SK-N-SH (cell line): Measurements from ENCODE around the gene CA10. TPM values are rescaled to one million over a fixed set of nuclear protein-coding genes. Genes with fewer than 3 reads are reported as not detected.

Experiments used
- CTCF ChIA-PET: fragments of 300-600, 350-600 bp; formaldehyde crosslinking; extraction: SDS; loops from one replicate; lab custom pipeline; 2021; lab: Yijun Ruan, JAX
- POLR2A ChIA-PET: fragments of 350-600 bp; sonication (Branson Sonifier 250); formaldehyde crosslinking; extraction: SDS; loops from one replicate; lab custom pipeline; 2020; ENCODE audit warnings: antibody characterized with exemption, inconsistent platforms; lab: Yijun Ruan, JAX
- DNase-seq: peaks from one replicate; pipeline ENCODE4 v3.0.0; 2012
- H2AFZ ChIP-seq: fragments of 200-600 bp; sonication (generic); 2 replicates; pipeline ENCODE4 v1.8.1; 2016; ENCODE audit warnings: antibody characterized with exemption, mild to moderate bottlenecking, low read depth
- H3F3A ChIP-seq: fragments of 200-600 bp; sonication (generic); replicated peaks from 2 replicates; pipeline ENCODE3; 2016; ENCODE audit warnings: antibody characterized with exemption, mild to moderate bottlenecking; ENCODE audit not compliant: insufficient read depth
- H3K27ac ChIP-seq, 2 experiments: fragments of 200-500 bp in 1 of 2; fragments of 200-600 bp in 1 of 2; sonication (Bioruptor generic) in 1 of 2; sonication (generic), shearing (Covaris generic) in 1 of 2; 2 replicates each; pipeline versions ENCODE4 v1.5.1 to v1.6.1; 2014 to 2016; ENCODE audit warnings: low read depth in 2 of 2, inconsistent platforms in 1 of 2, low read length in 1 of 2, mild to moderate bottlenecking in 1 of 2, mixed read lengths in 1 of 2
- H3K27me3 ChIP-seq: fragments of 200-600 bp; sonication (generic), shearing (Covaris generic); 2 replicates; pipeline ENCODE4 v1.6.1; 2016; ENCODE audit warnings: mixed run types; ENCODE audit not compliant: insufficient read depth
- H3K36me3 ChIP-seq, 2 experiments: fragments of 200-500 bp in 1 of 2; fragments of 200-600 bp in 1 of 2; sonication (Bioruptor generic) in 1 of 2; sonication (generic) in 1 of 2; replicated peaks in 1 of 2; 2 replicates each; pipeline versions ENCODE3 to v1.5.1; 2014 to 2016; ENCODE audit warnings: low read length in 1 of 2, mild to moderate bottlenecking in 1 of 2; ENCODE audit not compliant: insufficient read depth in 2 of 2, control insufficient read depth in 1 of 2
- H3K4me1 ChIP-seq, 2 experiments: fragments of 200-500 bp in 1 of 2; fragments of 200-600 bp in 1 of 2; sonication (Bioruptor generic) in 1 of 2; sonication (generic), shearing (Covaris generic) in 1 of 2; 2 replicates each; pipeline versions ENCODE4 v1.5.1 to v1.6.1; 2014 to 2016; ENCODE audit warnings: low read depth in 1 of 2, low read length in 1 of 2, mixed run types in 1 of 2; ENCODE audit not compliant: insufficient read depth in 2 of 2, control insufficient read depth in 1 of 2
- H3K4me2 ChIP-seq: fragments of 200-600 bp; sonication (generic), shearing (Covaris generic); 2 replicates; pipeline ENCODE4 v1.6.1; 2017; ENCODE audit warnings: mixed run types
- H3K4me3 ChIP-seq, 2 experiments: fragments of 200-500 bp in 1 of 2; fragments of 200-600 bp in 1 of 2; sonication (Bioruptor generic) in 1 of 2; sonication (generic), shearing (Covaris generic) in 1 of 2; 2 replicates each; pipeline versions ENCODE4 v1.5.1 to v1.8.1; 2014 to 2016; ENCODE audit warnings: low read depth in 2 of 2, inconsistent platforms in 1 of 2, low read length in 1 of 2, mild to moderate bottlenecking in 1 of 2, mixed read lengths in 1 of 2, moderate library complexity in 1 of 2
- H3K79me2 ChIP-seq: fragments of 200-600 bp; sonication (generic); 2 replicates; pipeline ENCODE4 v1.8.1; 2017; ENCODE audit warnings: mild to moderate bottlenecking; ENCODE audit not compliant: insufficient read depth
- H3K9ac ChIP-seq: fragments of 200-600 bp; sonication (generic); 2 replicates; pipeline ENCODE4 v1.6.1; 2017; ENCODE audit warnings: mixed run types
- H3K9me2 ChIP-seq: fragments of 200-600 bp; sonication (generic); 2 replicates; pipeline ENCODE4 v1.6.1; 2017; ENCODE audit warnings: mixed run types
- H3K9me3 ChIP-seq: fragments of 200-600 bp; sonication (generic); 2 replicates; pipeline ENCODE4 v1.6.1; 2017; ENCODE audit warnings: mixed run types, mild to moderate bottlenecking, moderate library complexity
- H4K20me1 ChIP-seq: fragments of 200-600 bp; sonication (generic); 2 replicates; pipeline ENCODE4 v1.6.1; 2017; ENCODE audit warnings: mild to moderate bottlenecking, mixed run types; ENCODE audit not compliant: insufficient read depth
- CHD2 ChIP-seq: fragments of 150-350 bp; IDR thresholded peaks from 2 replicates; pipeline ENCODE4 v1.6.1; 2018; ENCODE audit warnings: low read length; ENCODE audit not compliant: partially characterized antibody
- ELF1 ChIP-seq: IDR thresholded peaks from 2 replicates; pipeline ENCODE4 v1.4.0; 2012
- FOSL2 ChIP-seq: IDR thresholded peaks from 2 replicates; pipeline ENCODE4 v1.4.0; 2012; ENCODE audit warnings: low read depth, mild to moderate bottlenecking, moderate library complexity, borderline replicate concordance
- FOXM1 ChIP-seq: IDR thresholded peaks from 2 replicates; pipeline ENCODE4 v1.4.0; 2012; ENCODE audit warnings: low read depth, mild to moderate bottlenecking
- MXI1 ChIP-seq: IDR thresholded peaks from 2 replicates; pipeline ENCODE4 v1.6.1; 2012; ENCODE audit warnings: mild to moderate bottlenecking, low read depth, low read length, improper control_type of control experiment
- NRF1 ChIP-seq: IDR thresholded peaks from 2 replicates; pipeline ENCODE4 v1.6.1; 2012; ENCODE audit warnings: low read depth, mild to moderate bottlenecking, low read length
- SIN3A ChIP-seq: IDR thresholded peaks from 2 replicates; pipeline ENCODE4 v1.6.1; 2012; ENCODE audit warnings: low read depth, mild to moderate bottlenecking, low read length, moderate library complexity, borderline replicate concordance
- SMC3 ChIP-seq: IDR thresholded peaks from 2 replicates; pipeline ENCODE4 v1.6.1; 2012; ENCODE audit warnings: low read depth, low read length, improper control_type of control experiment
- TCF12 ChIP-seq: IDR thresholded peaks from 2 replicates; pipeline ENCODE4 v1.4.0; 2012
- YY1 ChIP-seq: IDR thresholded peaks from 2 replicates; pipeline ENCODE4 v1.4.0; 2012; ENCODE audit warnings: low read depth, mild to moderate bottlenecking
- polyA plus RNA-seq, 3 experiments: library from polyadenylated mRNA; depleted of rRNA; stranded (reverse); fragments of >200 nt; gene quantifications; 2 replicates each; pipeline ENCODE4 v1.2.3, GENCODE V29; 2012
- TF ChIP-seq, protein P1 (sequence below): IDR thresholded peaks from 2 replicates; pipeline ENCODE4 v1.4.0; 2012; ENCODE audit warnings: low read depth, borderline replicate concordance
- TF ChIP-seq, protein P2 (sequence below): fragments of 200-600 bp; sonication (generic); IDR thresholded peaks from 2 replicates; pipeline ENCODE4 v1.6.1; 2017; ENCODE audit warnings: antibody characterized with exemption, mild to moderate bottlenecking, moderate library complexity
- TF ChIP-seq, protein P3 (sequence below): IDR thresholded peaks from 2 replicates; pipeline ENCODE4 v1.4.0; 2012; ENCODE audit warnings: low read depth

The CA10 gene
- polyA plus RNA-seq, 1 of the 3 experiments (the other 2 are of a cell fraction) = not detected

DNA sequence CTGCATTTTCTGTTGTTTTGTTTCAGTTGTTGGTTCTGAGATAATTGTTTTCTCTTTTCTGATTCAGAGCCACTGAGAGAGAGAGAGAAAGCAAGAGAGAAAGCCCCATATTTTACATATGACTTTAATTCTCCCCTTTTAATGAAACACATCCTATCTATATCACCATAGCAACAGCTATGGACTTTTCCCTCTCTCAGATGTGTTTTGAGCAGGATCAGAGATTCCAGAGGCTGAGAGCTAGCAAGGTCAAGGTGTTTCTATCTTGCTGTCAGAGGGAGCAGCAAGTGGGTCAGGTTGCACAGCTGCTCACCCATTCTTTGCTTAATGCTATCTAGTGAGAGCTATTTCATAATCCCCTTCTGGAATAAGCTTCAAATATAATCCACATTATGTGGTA lies 415.9 kb downstream of the CA10 start:
- H3K4me1 ChIP-seq = peaks cover 0 to 9% of the 10 kb centered on the region in 2 experiments; a peak in 2 of 4 replicates
- H3F3A ChIP-seq = no peaks in the 10 kb centered on the region
- CTCF ChIA-PET = interaction anchor here (1.2 to 2.3 kb wide), 2 partner anchors 22 to 371 kb away, joined by 3 to 9 read pairs; no protein-coding TSS in a partner anchor
- H3K9me2 ChIP-seq = no peaks in the 10 kb centered on the region
- no peak overlapping the region for H3K27ac ChIP-seq
- no peak overlapping the region for H2AFZ ChIP-seq
- no peaks in the 10 kb centered on the region for H3K9me3 ChIP-seq
- no peak for TF ChIP-seq YY1
- no peak for TF ChIP-seq ELF1
- no peak for TF ChIP-seq SIN3A
- TF ChIP-seq FOXM1 = no peak
- TF ChIP-seq, protein P1, sequence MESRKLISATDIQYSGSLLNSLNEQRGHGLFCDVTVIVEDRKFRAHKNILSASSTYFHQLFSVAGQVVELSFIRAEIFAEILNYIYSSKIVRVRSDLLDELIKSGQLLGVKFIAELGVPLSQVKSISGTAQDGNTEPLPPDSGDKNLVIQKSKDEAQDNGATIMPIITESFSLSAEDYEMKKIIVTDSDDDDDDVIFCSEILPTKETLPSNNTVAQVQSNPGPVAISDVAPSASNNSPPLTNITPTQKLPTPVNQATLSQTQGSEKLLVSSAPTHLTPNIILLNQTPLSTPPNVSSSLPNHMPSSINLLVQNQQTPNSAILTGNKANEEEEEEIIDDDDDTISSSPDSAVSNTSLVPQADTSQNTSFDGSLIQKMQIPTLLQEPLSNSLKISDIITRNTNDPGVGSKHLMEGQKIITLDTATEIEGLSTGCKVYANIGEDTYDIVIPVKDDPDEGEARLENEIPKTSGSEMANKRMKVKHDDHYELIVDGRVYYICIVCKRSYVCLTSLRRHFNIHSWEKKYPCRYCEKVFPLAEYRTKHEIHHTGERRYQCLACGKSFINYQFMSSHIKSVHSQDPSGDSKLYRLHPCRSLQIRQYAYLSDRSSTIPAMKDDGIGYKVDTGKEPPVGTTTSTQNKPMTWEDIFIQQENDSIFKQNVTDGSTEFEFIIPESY = no peak
- TF ChIP-seq TCF12 = no peak
- no peak for TF ChIP-seq FOSL2
- TF ChIP-seq CHD2 = no peak
- TF ChIP-seq SMC3 = no peak
- no peaks in the 10 kb centered on the region for H4K20me1 ChIP-seq
- DNase-seq = no peak
- no peak overlapping the region for H3K9ac ChIP-seq
- no peaks in the 10 kb centered on the region for H3K79me2 ChIP-seq
- POLR2A ChIA-PET = no interaction called here
- no peak overlapping the region for H3K4me2 ChIP-seq
- H3K27me3 ChIP-seq = no peaks in the 10 kb centered on the region
- H3K36me3 ChIP-seq = no peaks in the 10 kb centered on the region
- H3K4me3 ChIP-seq = no peak overlapping the region

DNA sequence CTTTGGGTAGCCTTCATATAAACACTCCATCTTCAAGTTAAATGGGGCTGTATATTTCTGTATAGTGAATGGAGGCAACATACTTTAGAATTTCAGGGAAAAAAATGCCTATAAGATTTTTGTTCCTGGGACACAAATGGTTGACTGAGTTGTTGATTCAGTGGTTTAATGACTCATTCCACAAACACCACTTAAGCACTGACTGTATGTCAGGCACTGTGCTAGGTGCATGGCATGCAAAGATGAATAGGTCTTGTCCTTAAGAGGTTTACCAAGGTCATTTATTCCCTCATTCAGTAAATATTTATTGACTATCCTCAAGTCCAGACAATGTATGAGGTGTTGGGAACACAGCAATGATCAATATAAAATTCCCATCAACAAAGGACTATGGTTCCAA lies 417.1 kb downstream of the CA10 start:
- CTCF ChIA-PET = interaction anchor here (2.3 kb wide), 1 partner anchor 23 kb away, joined by 9 read pairs; no protein-coding TSS in a partner anchor
- TF ChIP-seq MXI1 (no peak), CHD2 (no peak), NRF1 (no peak), ELF1 (no peak), SMC3 (no peak)
- TF ChIP-seq, protein P1 = no peak
- TF ChIP-seq, protein P2, sequence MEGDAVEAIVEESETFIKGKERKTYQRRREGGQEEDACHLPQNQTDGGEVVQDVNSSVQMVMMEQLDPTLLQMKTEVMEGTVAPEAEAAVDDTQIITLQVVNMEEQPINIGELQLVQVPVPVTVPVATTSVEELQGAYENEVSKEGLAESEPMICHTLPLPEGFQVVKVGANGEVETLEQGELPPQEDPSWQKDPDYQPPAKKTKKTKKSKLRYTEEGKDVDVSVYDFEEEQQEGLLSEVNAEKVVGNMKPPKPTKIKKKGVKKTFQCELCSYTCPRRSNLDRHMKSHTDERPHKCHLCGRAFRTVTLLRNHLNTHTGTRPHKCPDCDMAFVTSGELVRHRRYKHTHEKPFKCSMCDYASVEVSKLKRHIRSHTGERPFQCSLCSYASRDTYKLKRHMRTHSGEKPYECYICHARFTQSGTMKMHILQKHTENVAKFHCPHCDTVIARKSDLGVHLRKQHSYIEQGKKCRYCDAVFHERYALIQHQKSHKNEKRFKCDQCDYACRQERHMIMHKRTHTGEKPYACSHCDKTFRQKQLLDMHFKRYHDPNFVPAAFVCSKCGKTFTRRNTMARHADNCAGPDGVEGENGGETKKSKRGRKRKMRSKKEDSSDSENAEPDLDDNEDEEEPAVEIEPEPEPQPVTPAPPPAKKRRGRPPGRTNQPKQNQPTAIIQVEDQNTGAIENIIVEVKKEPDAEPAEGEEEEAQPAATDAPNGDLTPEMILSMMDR = no peak
- TF ChIP-seq, protein P3, sequence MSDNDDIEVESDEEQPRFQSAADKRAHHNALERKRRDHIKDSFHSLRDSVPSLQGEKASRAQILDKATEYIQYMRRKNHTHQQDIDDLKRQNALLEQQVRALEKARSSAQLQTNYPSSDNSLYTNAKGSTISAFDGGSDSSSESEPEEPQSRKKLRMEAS = no peak
- no peaks in the 10 kb centered on the region for H3K9me2 ChIP-seq
- DNase-seq = no peak
- no peak overlapping the region for H3K4me2 ChIP-seq
- H3K4me1 ChIP-seq = peaks cover 0 to 9% of the 10 kb centered on the region in 2 experiments; a peak in 2 of 4 replicates
- H2AFZ ChIP-seq = no peak overlapping the region
- H3K27me3 ChIP-seq = no peaks in the 10 kb centered on the region
- H3K79me2 ChIP-seq = no peaks in the 10 kb centered on the region
- H3F3A ChIP-seq = no peaks in the 10 kb centered on the region
- H4K20me1 ChIP-seq = no peaks in the 10 kb centered on the region
- no peaks in the 10 kb centered on the region for H3K36me3 ChIP-seq
- no peaks in the 10 kb centered on the region for H3K9me3 ChIP-seq
- H3K27ac ChIP-seq = no peak overlapping the region
- H3K4me3 ChIP-seq = no peak overlapping the region
- no peak overlapping the region for H3K9ac ChIP-seq
- POLR2A ChIA-PET = no interaction called here
